Testis (tissue), 2 donors: ENCODE data around the gene FAM180B.

ENCODE experiments used
- POLR2A ChIP-seq: fragments of 450-650 bp; IDR thresholded peaks from one replicate; pipeline ENCODE4 v1.6.1; 2017; ENCODE audit warnings: antibody characterized with exemption, mild to moderate bottlenecking, moderate library complexity
- TF ChIP-seq, protein P1 (sequence below), 3 experiments: fragments of 450-650 bp in 2 of 3; fragments of 200-600 bp in 1 of 3; sonication (generic) in 1 of 3; IDR thresholded peaks; one replicate each; pipeline ENCODE4 v1.5.1; 2016 to 2019; ENCODE audit warnings: antibody characterized with exemption in 3 of 3, mild to moderate bottlenecking in 2 of 3, moderate library complexity in 1 of 3

GRCh38 chr11:47592251-47592650 lies 5.8 kb downstream of the FAM180B start:
- TF ChIP-seq, protein P1, sequence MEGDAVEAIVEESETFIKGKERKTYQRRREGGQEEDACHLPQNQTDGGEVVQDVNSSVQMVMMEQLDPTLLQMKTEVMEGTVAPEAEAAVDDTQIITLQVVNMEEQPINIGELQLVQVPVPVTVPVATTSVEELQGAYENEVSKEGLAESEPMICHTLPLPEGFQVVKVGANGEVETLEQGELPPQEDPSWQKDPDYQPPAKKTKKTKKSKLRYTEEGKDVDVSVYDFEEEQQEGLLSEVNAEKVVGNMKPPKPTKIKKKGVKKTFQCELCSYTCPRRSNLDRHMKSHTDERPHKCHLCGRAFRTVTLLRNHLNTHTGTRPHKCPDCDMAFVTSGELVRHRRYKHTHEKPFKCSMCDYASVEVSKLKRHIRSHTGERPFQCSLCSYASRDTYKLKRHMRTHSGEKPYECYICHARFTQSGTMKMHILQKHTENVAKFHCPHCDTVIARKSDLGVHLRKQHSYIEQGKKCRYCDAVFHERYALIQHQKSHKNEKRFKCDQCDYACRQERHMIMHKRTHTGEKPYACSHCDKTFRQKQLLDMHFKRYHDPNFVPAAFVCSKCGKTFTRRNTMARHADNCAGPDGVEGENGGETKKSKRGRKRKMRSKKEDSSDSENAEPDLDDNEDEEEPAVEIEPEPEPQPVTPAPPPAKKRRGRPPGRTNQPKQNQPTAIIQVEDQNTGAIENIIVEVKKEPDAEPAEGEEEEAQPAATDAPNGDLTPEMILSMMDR (IDR thresholded peaks at IDR 0.05) = no peak
- TF ChIP-seq POLR2A = no peak
